ENCODE measurements around the gene CPTP.

CPTP gene

GRCh38 chr1:1336446-1336845, 11.8 kb downstream of the CPTP start:
- no peak for DNase-seq (ENCODE audit: low read depth)

DNA sequence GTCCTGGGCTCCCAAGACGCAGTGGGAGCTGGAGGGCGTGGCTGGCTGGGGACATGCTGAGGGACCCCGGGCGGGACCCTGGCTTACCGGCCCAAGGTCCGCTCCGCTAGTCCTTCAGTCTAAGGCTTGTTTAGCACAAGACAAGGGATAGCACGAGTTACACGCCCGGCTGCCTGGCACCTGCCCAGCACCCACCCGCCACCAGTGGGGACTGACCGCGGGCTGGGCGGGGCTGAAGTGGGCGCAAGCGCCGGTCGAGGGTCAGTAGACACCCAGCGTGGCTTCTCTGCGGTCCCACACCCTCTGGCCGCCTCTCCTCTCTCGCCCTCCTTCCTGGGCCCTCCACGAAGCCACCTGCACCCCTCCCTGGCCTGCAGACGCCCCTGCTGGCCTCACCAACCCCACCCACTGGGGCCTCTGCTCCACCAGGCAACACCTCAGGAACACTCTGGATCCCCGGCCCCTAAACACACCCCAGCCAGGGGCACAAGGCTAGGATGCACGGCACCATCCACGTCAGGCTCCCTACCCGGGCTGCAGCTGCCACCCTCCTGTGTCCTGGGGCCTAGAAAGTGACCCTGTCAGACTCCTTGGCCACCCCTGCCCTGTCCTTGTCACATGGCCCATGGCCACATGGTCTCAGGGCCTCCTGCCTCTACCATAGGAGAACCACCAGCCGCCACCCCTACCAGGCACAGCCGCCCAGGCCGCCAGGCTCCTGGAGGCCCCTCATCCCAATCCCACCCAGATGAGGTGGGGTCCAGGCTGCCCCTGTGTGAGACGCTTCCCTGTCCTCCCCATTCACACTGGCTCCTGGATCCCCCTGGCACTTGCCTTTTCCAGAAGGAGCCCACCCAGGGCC, 12.6 kb downstream of the CPTP start:
- no peak for DNase-seq (ENCODE audit: low read depth)

- no peak for DNase-seq (ENCODE audit: low read depth)
These were observed 13.2 kb downstream of the CPTP start for GRCh38 chr1:1337793-1338147.

DNA sequence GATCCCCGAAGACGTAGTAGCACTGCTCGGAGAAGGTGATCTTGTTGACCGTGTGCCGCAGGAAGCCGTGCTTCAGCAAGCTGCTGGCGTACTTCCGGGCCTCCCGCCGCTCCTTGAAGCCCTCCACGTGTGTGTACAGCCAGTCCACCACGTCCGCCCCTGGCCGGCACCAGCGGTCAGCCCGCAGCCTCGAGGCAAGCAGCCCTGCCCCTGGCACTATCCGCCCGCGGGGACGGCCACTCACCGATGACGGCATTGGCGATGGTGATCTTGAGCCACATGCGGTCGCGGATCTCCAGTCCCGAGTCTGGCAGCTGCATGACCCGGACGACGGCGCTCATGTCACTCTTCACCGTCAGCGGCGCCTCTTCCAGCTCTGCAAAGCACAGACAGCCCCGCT, 13.7 kb downstream of the CPTP start:
- DNase-seq (ENCODE audit: low read depth), result no peak

- DNase-seq (ENCODE audit: low read depth), result no peak
These were observed 15.6 kb downstream of the CPTP start for GRCh38 chr1:1340185-1340584.

DNA sequence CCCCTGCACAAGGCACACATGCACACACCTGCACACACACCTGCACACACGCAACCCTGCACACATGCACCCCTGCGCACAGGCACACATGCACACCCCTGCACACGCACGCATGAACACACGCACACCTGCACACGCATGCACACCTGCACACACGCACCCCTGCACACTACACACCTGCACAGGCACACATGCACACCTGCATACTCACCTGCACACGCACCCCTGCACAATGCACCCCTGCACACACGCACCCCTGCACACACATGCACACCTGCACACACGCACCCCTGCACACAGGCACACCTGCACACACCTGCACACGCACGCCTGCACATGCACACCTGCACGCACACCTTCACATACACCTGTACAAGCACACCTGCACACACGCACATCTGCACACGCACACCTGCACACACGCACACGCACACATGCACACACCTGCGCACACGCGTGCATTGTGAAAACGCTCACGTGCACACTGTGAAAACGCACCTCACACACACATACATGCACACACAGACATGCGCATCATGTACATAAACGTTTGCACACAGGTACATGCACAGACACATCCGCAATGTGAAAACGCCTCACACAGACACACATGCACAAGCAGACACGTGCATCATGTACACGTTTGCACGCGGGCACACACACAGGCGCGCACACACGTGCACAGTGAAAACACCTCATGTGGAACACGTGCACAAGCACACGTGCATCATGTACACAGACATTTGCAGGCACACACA, 16.4 kb downstream of the CPTP start:
- no peak for DNase-seq (ENCODE audit: low read depth)

- no peak for DNase-seq (ENCODE audit: low read depth)
These were observed 17.0 kb downstream of the CPTP start for GRCh38 chr1:1341549-1342021.

- no peak for DNase-seq (ENCODE audit: low read depth)
These were observed 17.5 kb downstream of the CPTP start for GRCh38 chr1:1342061-1342562.

DNA sequence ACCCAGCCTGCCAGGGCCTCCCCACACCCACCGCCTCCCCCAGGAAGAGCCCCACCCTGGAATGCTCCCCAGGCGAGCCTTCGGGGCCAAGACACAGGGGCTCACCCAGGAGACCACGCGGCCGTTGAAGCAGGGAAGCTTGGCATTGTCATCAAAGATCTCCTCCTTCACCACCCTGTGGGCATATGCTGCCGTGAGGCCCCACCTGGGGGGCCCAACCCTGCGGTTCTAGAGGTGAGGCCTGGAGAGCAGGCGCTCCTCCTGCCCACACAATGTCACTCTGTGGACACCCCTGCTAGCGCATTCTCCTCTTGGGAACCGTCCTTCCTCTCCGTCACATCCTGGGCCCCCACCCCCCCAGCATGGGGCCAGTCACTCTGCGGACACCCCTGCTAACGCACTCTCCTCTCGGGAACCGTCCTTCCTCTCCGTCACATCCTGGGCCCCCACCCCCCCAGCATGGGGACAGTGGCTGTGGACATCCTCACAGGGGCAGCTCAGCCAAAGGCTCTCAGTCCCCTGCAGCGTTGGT, 18.0 kb downstream of the CPTP start:
- no peak for DNase-seq (ENCODE audit: low read depth)

DNA sequence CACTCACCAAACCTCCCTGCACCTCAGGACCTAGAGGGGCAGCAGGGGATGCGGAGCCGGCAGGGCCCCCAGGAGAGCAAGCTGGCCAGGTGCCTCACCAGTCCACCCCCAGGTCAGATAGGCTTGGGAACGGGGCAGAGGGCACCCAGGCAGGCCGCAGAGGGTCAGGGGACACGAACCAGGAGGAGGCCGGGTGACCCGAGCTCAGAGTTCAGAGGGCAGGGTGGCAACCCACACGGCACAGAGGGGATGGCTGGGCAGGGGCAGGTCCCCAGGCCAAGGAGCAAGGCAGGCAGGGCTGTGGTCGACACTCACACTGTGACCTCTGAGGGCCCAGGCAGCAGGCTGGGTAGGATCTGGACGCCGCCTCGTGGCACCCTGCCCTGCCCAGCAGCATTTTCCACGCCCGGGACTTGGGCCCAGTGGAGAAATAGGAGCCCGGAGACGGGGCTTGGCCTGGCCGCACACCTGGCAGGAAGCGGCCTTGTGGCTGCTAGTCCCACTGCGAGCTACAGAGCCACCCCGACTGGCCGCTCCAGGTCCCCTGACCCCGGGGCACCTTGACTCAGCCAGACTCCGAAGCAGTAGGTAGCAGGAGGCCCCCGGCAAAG, 19.3 kb downstream of the CPTP start:
- no peak for DNase-seq (ENCODE audit: low read depth)

DNA sequence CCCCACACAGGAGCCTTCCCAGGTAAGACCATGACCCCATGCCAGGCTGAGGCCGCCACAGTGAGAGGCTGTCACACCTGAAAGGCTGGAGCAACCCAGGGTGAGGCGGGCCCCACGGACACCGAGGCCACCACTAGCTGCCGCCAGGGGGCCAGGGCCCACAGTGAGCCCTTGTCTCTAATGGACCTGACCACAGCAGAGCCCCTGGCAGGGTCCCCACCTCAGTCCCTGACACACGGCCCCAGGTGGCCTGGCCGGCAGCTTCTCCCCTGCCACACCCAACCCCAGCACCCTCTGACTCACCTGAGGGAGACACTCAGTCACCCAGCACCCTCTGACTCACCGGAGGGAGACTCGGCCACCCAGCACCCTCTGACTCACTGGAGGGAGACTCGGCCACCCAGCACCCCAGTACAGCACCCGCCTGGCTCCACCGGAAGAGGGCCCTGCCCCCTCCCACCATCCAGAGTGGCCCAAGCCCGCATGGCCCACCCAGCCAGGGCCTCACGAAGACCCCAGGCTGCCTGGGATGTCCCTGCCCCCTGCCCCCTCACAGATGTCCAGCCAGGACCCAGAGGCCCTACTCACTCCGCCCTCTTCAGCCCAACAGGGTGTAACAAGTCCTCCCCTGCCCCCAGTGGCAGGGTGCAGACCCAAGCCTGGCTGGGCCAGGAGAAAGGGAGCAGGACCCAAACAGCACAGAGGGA, 20.2 kb downstream of the CPTP start:
- DNase-seq (ENCODE audit: low read depth), result peak; percentile 54

DNA sequence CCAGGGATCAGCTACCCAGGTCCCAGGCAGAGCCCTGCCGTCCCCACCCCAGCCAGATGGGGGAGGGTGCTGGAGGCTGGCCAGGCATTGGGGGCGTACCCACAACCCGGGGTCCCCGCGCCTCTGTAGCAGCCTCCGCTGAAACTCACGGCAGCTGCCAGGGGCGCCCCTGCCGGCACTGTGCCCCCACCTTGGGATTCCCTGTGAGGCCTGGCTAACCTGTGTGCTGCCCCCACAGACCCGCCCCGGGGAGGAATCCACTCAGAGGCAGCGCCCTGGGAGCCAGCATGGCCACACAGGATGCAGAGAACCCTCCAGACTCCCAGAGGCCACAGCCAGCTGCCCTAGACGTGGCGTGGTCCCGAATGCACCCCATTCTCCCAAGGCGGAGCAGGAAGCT, 20.8 kb downstream of the CPTP start:
- DNase-seq (ENCODE audit: low read depth), result no peak

DNA sequence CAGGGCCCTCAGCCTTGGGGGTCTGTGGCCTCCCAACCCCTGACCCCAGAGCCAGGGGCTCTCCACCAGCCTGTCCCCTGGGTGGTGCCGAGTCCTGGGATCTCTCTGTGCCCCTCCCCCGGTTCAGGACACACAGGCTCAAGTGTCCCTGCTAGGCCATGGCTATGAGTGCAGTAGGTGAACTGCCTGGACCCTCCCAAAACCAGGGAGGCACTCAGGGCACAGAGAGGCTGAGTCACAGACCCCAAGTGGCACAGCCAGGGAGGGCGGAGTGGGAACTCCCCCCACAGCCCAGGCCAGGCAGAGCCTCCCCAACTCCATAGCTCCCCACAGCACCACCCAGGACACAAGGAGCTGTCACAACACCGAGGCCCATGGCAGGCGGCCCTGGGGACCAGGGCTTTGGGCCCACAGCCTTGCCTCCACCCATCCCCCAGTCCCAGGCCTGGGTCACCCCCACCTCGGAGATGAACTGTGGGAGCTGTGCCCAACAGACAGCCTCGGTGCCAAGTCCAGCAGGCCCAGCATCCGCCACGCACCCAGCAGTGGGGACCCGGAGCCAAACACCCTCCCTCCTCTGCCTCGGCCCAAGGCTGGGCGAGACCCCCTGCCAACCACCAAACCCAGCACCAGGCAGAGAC, 21.4 kb downstream of the CPTP start:
- DNase-seq (ENCODE audit: low read depth), result no peak

GRCh38 chr1:1346501-1346890, 21.9 kb downstream of the CPTP start:
- DNase-seq (ENCODE audit: low read depth), result no peak

DNA sequence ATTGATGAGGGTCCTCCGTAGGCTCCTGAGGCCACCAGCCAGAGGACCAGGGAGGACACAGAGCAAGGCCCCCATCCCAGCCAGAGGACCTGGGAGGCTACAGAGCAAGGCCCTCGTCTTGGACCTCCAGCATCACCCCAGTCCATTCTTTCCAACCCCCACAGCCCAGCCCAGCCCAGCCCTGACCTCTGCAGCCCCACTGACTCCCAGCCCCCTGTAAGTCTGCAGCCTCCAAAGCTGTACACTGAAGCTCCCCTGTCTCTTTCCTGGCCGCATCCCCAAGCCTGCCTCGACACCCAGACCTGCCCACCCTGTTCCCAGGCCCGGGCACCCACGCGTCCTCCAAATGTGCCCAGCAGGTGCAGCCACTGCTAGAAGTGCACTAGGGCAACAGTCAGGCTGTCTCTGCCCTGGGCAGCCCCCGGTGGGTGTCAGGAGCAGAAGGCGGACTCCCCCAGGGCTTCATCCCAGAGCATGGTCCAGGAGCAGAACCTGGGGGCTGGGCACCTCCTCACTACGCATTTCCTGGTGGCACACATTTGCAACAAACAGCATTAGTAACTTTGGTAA, 22.5 kb downstream of the CPTP start:
- no peak for DNase-seq (ENCODE audit: low read depth)

- no peak for DNase-seq (ENCODE audit: low read depth)
These were observed 23.2 kb downstream of the CPTP start for GRCh38 chr1:1347663-1348419.

DNA sequence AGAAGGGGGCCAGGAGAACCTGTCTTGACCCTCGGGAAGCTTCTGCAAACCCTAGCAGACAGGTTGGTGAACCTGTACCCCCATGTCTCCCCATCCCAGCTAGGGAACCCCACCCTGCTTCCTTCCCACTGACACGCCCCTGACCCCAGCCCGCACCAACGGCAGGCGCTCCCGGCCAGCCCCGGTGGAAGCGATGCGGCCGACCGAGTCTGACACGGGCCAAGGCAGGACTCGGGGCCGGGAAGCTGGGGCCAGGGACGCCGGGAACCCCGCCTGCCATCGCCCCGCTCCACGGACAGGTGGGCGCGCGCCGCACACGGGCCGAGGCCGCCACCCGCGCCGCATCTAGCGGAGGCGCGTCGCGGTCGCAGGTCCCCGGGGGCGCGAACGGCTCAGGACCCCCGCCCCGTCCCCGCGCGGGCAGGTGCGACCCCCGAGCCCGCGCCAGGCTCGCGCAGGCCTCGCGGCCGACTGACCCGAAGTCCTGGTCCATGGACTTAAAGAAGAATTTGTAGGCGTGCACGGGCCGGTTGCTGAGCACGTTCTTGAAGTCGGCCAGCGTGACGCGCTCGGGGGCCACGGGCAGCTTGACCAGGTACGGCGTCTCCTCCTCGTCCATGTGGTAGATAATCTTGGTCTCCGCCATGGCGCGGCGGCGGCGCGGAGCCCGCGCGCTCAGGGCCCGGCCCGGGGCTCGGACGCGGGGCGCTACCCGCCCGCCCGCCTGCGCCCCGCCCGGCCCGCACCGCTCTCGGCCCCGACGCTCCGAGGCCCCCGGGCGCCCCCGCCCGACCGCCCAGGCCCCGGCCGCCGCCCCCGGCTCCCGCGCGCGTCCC, 24.0 kb downstream of the CPTP start:
- no peak for DNase-seq (ENCODE audit: low read depth)

DNA sequence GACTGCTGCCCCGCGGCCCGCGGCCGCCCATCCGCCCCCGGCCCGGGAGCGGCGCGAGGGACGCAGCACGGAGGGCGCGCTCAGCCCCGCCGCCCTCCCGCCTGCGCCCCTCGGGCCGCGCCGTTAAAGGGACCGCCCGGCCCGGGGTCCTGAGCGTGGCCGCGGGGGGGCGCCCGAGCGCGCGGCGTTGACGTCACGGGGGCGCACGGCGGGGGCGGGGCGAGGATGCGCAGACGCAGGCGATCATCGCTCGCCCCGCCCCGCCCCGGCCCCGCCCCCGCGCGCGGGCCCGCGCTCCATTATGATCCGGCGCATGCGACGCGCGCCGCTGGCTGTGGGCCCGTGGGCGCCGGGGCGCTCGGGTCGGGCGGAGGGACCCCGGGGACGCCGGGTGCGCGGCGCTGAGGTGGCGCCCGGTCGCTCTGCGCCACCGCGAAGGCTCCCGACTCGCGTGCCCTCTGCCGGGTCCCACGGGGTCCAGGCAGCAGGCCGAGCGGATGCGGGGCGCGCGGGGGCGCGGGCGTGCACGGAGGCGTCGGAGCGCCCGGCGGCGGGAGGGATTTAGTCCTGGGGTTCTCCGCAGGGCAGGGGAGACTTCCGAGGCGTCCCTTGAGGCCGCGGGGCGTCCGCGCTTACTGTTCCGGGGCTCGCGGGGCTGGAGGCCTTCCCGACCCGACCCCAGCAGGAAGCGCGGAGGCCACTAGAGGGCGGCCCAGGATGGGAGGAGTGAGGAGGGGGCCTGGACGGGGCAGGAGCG, 24.8 kb downstream of the CPTP start, which contains the start of gene DVL1:
TSS of gene DVL1 (minus strand) at position 163 of the 757 bp plus-strand sequence. CDS start 353 bp downstream, outside the sequence.
- DNase-seq (ENCODE audit: low read depth), result peak; percentile 52
